Activated CD8-positive, alpha-beta T cell treated with anti-CD3 and anti-CD28 coated beads, Interleukin-2, amount 10 ng/mL, durations not matched to agents 7 days and 5 days (primary cell): ENCODE measurements around the gene MMP1. TPM values are rescaled to one million over a fixed set of nuclear protein-coding genes. Genes with fewer than 3 reads are reported as not detected.

Source experiments
- ATAC-seq: fragments of 150-1000 bp; cut with Tn5 transposase; one replicate; pipeline ENCODE4 v1.10.0; 2021; ENCODE audit warnings: moderate library complexity
- CTCF ChIA-PET: fragments of 350-600 bp; sonication (Branson Sonifier 250); formaldehyde crosslinking; loops from one replicate; lab custom pipeline; 2021; ENCODE audit warnings: antibody characterized with exemption; lab: Charles Lee
- POLR2A ChIA-PET: fragments of 350-600 bp; sonication (Branson Sonifier 250); formaldehyde crosslinking; loops from one replicate; lab custom pipeline; 2021; ENCODE audit warnings: antibody characterized with exemption; lab: Charles Lee
- DNase-seq: peaks from one replicate; pipeline ENCODE4 v3.0.0-alpha.2; 2020
- H3K27ac Mint-ChIP-seq: one replicate; pipeline ENCODE4 v1.8.0; 2021; ENCODE audit warnings: mild to moderate bottlenecking, mixed read lengths
- H3K27me3 Mint-ChIP-seq: one replicate; pipeline ENCODE4 v1.8.0; 2021; ENCODE audit warnings: low read depth, mixed read lengths
- H3K36me3 Mint-ChIP-seq: one replicate; pipeline ENCODE4 v1.8.0; 2021; ENCODE audit warnings: low read depth, mixed read lengths
- H3K4me1 Mint-ChIP-seq: one replicate; pipeline ENCODE4 v1.8.0; 2021; ENCODE audit warnings: low read depth, mixed read lengths
- H3K4me3 Mint-ChIP-seq: one replicate; pipeline ENCODE4 v1.8.0; 2021; ENCODE audit warnings: mild to moderate bottlenecking, mixed read lengths
- H3K9me3 Mint-ChIP-seq: one replicate; pipeline ENCODE4 v1.8.0; 2022; ENCODE audit warnings: mixed read lengths; ENCODE audit not compliant: insufficient read depth
- total RNA-seq, 2 experiments: library from RNA; stranded (reverse); gene quantifications; one replicate each; pipeline ENCODE4 v1.2.3, GENCODE V29; 2021

Gene MMP1
- total RNA-seq, 2 experiments from 2014 or later, result not detected

GRCh38 chr11:102800767-102801166 lies 2.8 kb upstream of the MMP1 start:
- Mint-ChIP-seq H3K27me3 (peaks cover 2% of the 10 kb centered on the region), H3K27ac (no peak overlapping the region), H3K9me3 (no peaks in the 10 kb centered on the region), H3K4me3 (no peak overlapping the region), H3K4me1 (no peaks in the 10 kb centered on the region), H3K36me3 (no peaks in the 10 kb centered on the region)
- ATAC-seq (no peak), DNase-seq (no peak)
- CTCF ChIA-PET, result no interaction called here
- POLR2A ChIA-PET, result no interaction called here

GRCh38 chr11:102799681-102800340 lies 1.9 kb upstream of the MMP1 start:
- Mint-ChIP-seq H3K4me3 (no peak overlapping the region), H3K27ac (no peak overlapping the region), H3K9me3 (no peaks in the 10 kb centered on the region), H3K4me1 (no peaks in the 10 kb centered on the region), H3K36me3 (no peaks in the 10 kb centered on the region), H3K27me3 (peaks cover 2% of the 10 kb centered on the region)
- ATAC-seq (no peak), DNase-seq (no peak)
- ChIA-PET POLR2A (no interaction called here), CTCF (no interaction called here)

GRCh38 chr11:102794382-102794781 lies 3.6 kb downstream of the MMP1 start:
- Mint-ChIP-seq H3K27ac (no peak overlapping the region), H3K27me3 (no peaks in the 10 kb centered on the region), H3K9me3 (no peaks in the 10 kb centered on the region), H3K4me1 (no peaks in the 10 kb centered on the region), H3K4me3 (no peak overlapping the region), H3K36me3 (no peaks in the 10 kb centered on the region)
- POLR2A ChIA-PET, result no interaction called here
- DNase-seq (peak; percentile 29), ATAC-seq (peak; percentile 42)
- CTCF ChIA-PET, result interaction anchor here (0.7 to 1.5 kb wide), 3 partner anchors 10 to 147 kb away, joined by 3 to 4 read pairs (median 4); no protein-coding TSS in a partner anchor

- Mint-ChIP-seq H3K4me1 (no peaks in the 10 kb centered on the region), H3K9me3 (no peaks in the 10 kb centered on the region), H3K4me3 (no peak overlapping the region), H3K36me3 (no peaks in the 10 kb centered on the region), H3K27me3 (no peaks in the 10 kb centered on the region), H3K27ac (no peak overlapping the region)
- ChIA-PET POLR2A (no interaction called here), CTCF (interaction anchor here (1.4 kb wide), 1 partner anchor 147 kb away, joined by 3 read pairs; no protein-coding TSS in a partner anchor)
- DNase-seq, result no peak
- ATAC-seq, result no peak
Observed at GRCh38 chr11:102793677-102794290, 4.2 kb downstream of the MMP1 start.

GRCh38 chr11:102792604-102793003 lies 5.4 kb downstream of the MMP1 start:
- H3K36me3 Mint-ChIP-seq, result no peaks in the 10 kb centered on the region

GRCh38 chr11:102791271-102792036 lies 6.5 kb downstream of the MMP1 start:
- POLR2A ChIA-PET, result no interaction called here
- H3K4me3 Mint-ChIP-seq, result no peak overlapping the region
- no peaks in the 10 kb centered on the region for H3K9me3 Mint-ChIP-seq
- H3K36me3 Mint-ChIP-seq, result no peaks in the 10 kb centered on the region
- H3K27ac Mint-ChIP-seq, result no peak overlapping the region
- no peaks in the 10 kb centered on the region for H3K27me3 Mint-ChIP-seq
- H3K4me1 Mint-ChIP-seq, result no peaks in the 10 kb centered on the region
- CTCF ChIA-PET, result no interaction called here
- DNase-seq (no peak), ATAC-seq (no peak)

More at GRCh38 chr11:102792604-102793003, 5.4 kb downstream of the MMP1 start:
- Mint-ChIP-seq H3K27me3 (no peaks in the 10 kb centered on the region), H3K4me3 (no peak overlapping the region), H3K4me1 (no peaks in the 10 kb centered on the region), H3K9me3 (no peaks in the 10 kb centered on the region), H3K27ac (no peak overlapping the region)
- ChIA-PET CTCF (interaction anchor here (1.4 kb wide), 1 partner anchor 149 kb away, joined by 3 read pairs; no protein-coding TSS in a partner anchor), POLR2A (no interaction called here)
- no peak for DNase-seq
- ATAC-seq, result no peak

GRCh38 chr11:102788334-102788995 lies 9.5 kb downstream of the MMP1 start:
- ATAC-seq (no peak), DNase-seq (no peak)
- ChIA-PET POLR2A (no interaction called here), CTCF (no interaction called here)
- no peaks in the 10 kb centered on the region for H3K9me3 Mint-ChIP-seq
- no peaks in the 10 kb centered on the region for H3K36me3 Mint-ChIP-seq
- no peaks in the 10 kb centered on the region for H3K27me3 Mint-ChIP-seq
- no peaks in the 10 kb centered on the region for H3K4me1 Mint-ChIP-seq
- H3K4me3 Mint-ChIP-seq, result no peak overlapping the region
- H3K27ac Mint-ChIP-seq, result no peak overlapping the region

GRCh38 chr11:102784380-102784779 lies 13.6 kb downstream of the MMP1 start:
- Mint-ChIP-seq H3K27me3 (no peaks in the 10 kb centered on the region), H3K9me3 (no peaks in the 10 kb centered on the region), H3K27ac (no peak overlapping the region), H3K4me3 (no peak overlapping the region), H3K4me1 (no peaks in the 10 kb centered on the region), H3K36me3 (no peaks in the 10 kb centered on the region)
- ChIA-PET CTCF (interaction anchor here (1.6 kb wide), 1 partner anchor 11 kb away, joined by 4 read pairs; no protein-coding TSS in a partner anchor), POLR2A (no interaction called here)
- DNase-seq, result no peak
- no peak for ATAC-seq

- no peaks in the 10 kb centered on the region for H3K4me1 Mint-ChIP-seq
- no peaks in the 10 kb centered on the region for H3K9me3 Mint-ChIP-seq
- ChIA-PET CTCF (interaction anchor here (1.6 kb wide), 1 partner anchor 11 kb away, joined by 4 read pairs; no protein-coding TSS in a partner anchor), POLR2A (no interaction called here)
- ATAC-seq (no peak), DNase-seq (no peak)
- H3K36me3 Mint-ChIP-seq, result no peaks in the 10 kb centered on the region
- H3K4me3 Mint-ChIP-seq, result no peak overlapping the region
- no peak overlapping the region for H3K27ac Mint-ChIP-seq
- no peaks in the 10 kb centered on the region for H3K27me3 Mint-ChIP-seq
Observed at GRCh38 chr11:102783720-102784119, 14.2 kb downstream of the MMP1 start.

- POLR2A ChIA-PET, result no interaction called here
- no peaks in the 10 kb centered on the region for H3K36me3 Mint-ChIP-seq
- ATAC-seq (no peak), DNase-seq (no peak)
- H3K4me3 Mint-ChIP-seq, result no peak overlapping the region
- H3K4me1 Mint-ChIP-seq, result no peaks in the 10 kb centered on the region
- H3K27me3 Mint-ChIP-seq, result no peaks in the 10 kb centered on the region
- H3K27ac Mint-ChIP-seq, result no peak overlapping the region
- H3K9me3 Mint-ChIP-seq, result no peaks in the 10 kb centered on the region
- CTCF ChIA-PET, result no interaction called here
Observed at GRCh38 chr11:102783016-102783415, 14.9 kb downstream of the MMP1 start.

- CTCF ChIA-PET, result no interaction called here
- no peak overlapping the region for H3K4me3 Mint-ChIP-seq
- H3K27ac Mint-ChIP-seq, result no peak overlapping the region
- DNase-seq, result no peak
- no peaks in the 10 kb centered on the region for H3K27me3 Mint-ChIP-seq
- no peak for ATAC-seq
- POLR2A ChIA-PET, result no interaction called here
- no peaks in the 10 kb centered on the region for H3K4me1 Mint-ChIP-seq
- H3K9me3 Mint-ChIP-seq, result no peaks in the 10 kb centered on the region
- H3K36me3 Mint-ChIP-seq, result no peaks in the 10 kb centered on the region
Observed at GRCh38 chr11:102781676-102782075, 16.3 kb downstream of the MMP1 start.
